Osteocyte (in vitro differentiated cells): Measurements from ENCODE around the gene SLC16A5. TPM values are rescaled to one million over a fixed set of nuclear protein-coding genes. Genes with fewer than 3 reads are reported as not detected.

Experiments used
- DNase-seq: peaks from one replicate; pipeline ENCODE4 v3.0.0; 2021; ENCODE audit warnings: mixed read lengths; ENCODE audit not compliant: unreplicated experiment; ENCODE audit errors: extremely low spot score
- H3K27ac Mint-ChIP-seq: one replicate; pipeline ENCODE4 v1.8.0; 2021; ENCODE audit warnings: mild to moderate bottlenecking, mixed read lengths; ENCODE audit not compliant: unreplicated experiment
- H3K27me3 Mint-ChIP-seq: one replicate; pipeline ENCODE4 v1.8.0; 2021; ENCODE audit warnings: mixed read lengths; ENCODE audit not compliant: unreplicated experiment
- H3K36me3 Mint-ChIP-seq: one replicate; pipeline ENCODE4 v1.8.0; 2021; ENCODE audit warnings: mixed read lengths; ENCODE audit not compliant: unreplicated experiment
- H3K4me1 Mint-ChIP-seq: one replicate; pipeline ENCODE4 v1.8.0; 2021; ENCODE audit warnings: mixed read lengths; ENCODE audit not compliant: unreplicated experiment
- H3K4me3 Mint-ChIP-seq: one replicate; pipeline ENCODE4 v1.8.0; 2021; ENCODE audit warnings: mild to moderate bottlenecking, moderate library complexity, mixed read lengths; ENCODE audit not compliant: unreplicated experiment
- H3K9me3 Mint-ChIP-seq: one replicate; pipeline ENCODE4 v1.8.0; 2021; ENCODE audit warnings: mixed read lengths; ENCODE audit not compliant: unreplicated experiment
- total RNA-seq: library from RNA; stranded (reverse); gene quantifications from 2 replicates; pipeline ENCODE4 v1.2.1, GENCODE V29; 2021
- TF ChIP-seq, protein P1 (sequence below): fragments of 200-600 bp; sonication (generic); IDR thresholded peaks from 2 replicates; pipeline ENCODE4 v1.5.0; 2021; ENCODE audit warnings: antibody characterized with exemption, mild to moderate bottlenecking, moderate library complexity

The SLC16A5 gene
- total RNA-seq, 1 donor from 2014 or later: 7.0 TPM

- peak overlapping the region; percentile 89 for H3K27ac Mint-ChIP-seq
- no peak for DNase-seq
- no peaks in the 10 kb centered on the region for H3K9me3 Mint-ChIP-seq
Observed at GRCh38 chr17:75078284-75079022, 9.3 kb upstream of the SLC16A5 start.

DNA sequence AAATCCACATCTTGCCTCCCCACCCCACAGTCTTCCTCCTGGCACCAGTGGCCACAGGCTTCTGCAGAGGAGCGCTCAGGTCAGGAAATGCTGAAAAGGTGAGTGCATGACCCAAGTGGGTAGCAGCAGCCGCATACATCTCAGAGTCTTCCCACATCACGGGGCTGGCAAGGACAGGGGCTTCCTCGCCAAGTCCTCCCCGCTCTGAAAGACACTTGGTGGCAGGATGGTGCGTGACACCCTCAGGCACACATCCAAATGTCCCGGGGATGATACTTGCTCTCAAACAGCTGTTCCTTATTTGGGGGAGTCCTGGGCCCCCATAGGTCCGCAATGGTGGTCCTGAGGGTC, 8.8 kb upstream of the SLC16A5 start:
- Mint-ChIP-seq H3K27me3 (no peaks in the 10 kb centered on the region), H3K4me1 (peaks cover 50% of the 10 kb centered on the region)
- no peak for DNase-seq

More at GRCh38 chr17:75078284-75079022, 9.3 kb upstream of the SLC16A5 start:
- no peaks in the 10 kb centered on the region for H3K36me3 Mint-ChIP-seq
- TF ChIP-seq, protein P1, sequence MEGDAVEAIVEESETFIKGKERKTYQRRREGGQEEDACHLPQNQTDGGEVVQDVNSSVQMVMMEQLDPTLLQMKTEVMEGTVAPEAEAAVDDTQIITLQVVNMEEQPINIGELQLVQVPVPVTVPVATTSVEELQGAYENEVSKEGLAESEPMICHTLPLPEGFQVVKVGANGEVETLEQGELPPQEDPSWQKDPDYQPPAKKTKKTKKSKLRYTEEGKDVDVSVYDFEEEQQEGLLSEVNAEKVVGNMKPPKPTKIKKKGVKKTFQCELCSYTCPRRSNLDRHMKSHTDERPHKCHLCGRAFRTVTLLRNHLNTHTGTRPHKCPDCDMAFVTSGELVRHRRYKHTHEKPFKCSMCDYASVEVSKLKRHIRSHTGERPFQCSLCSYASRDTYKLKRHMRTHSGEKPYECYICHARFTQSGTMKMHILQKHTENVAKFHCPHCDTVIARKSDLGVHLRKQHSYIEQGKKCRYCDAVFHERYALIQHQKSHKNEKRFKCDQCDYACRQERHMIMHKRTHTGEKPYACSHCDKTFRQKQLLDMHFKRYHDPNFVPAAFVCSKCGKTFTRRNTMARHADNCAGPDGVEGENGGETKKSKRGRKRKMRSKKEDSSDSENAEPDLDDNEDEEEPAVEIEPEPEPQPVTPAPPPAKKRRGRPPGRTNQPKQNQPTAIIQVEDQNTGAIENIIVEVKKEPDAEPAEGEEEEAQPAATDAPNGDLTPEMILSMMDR: no peak
- no peaks in the 10 kb centered on the region for H3K27me3 Mint-ChIP-seq
- H3K4me3 Mint-ChIP-seq: no peak overlapping the region
- peaks cover 45% of the 10 kb centered on the region for H3K4me1 Mint-ChIP-seq

GRCh38 chr17:75081611-75082540, 5.9 kb upstream of the SLC16A5 start:
- Mint-ChIP-seq H3K27ac (peak overlapping the region; percentile 43), H3K4me1 (peaks cover 74% of the 10 kb centered on the region), H3K4me3 (no peak overlapping the region), H3K9me3 (no peaks in the 10 kb centered on the region), H3K27me3 (no peaks in the 10 kb centered on the region), H3K36me3 (no peaks in the 10 kb centered on the region)
- TF ChIP-seq, protein P1: no peak
- DNase-seq: no peak

More for the DNA sequence above, 8.8 kb upstream of the SLC16A5 start:
- Mint-ChIP-seq H3K4me3 (peak overlapping the region; percentile 6), H3K36me3 (no peaks in the 10 kb centered on the region), H3K9me3 (no peaks in the 10 kb centered on the region), H3K27ac (peak overlapping the region; percentile 89)
- TF ChIP-seq, protein P1: no peak

DNA sequence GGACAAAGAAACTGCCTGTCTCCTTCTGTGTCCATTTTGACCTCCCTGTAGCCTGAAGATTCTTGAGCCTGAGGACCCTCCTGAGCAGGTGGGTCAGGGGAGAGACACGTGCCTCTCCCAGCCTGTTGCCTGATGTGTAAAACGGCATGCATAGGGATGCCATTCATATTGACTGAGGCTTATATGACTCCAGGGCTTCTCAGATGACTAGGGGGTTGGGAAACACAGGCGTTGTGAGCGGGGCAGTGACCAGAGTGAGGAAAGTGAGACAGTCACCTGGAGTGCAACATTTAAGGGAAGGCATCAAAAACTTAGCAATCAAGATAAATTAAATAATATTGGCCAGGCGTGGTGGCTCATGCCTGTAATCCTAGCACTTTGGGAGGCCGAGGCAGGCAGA, 5.1 kb upstream of the SLC16A5 start:
- Mint-ChIP-seq H3K36me3 (no peaks in the 10 kb centered on the region), H3K9me3 (no peaks in the 10 kb centered on the region), H3K27ac (peak overlapping the region; percentile 40), H3K27me3 (no peaks in the 10 kb centered on the region), H3K4me3 (no peak overlapping the region), H3K4me1 (peaks cover 80% of the 10 kb centered on the region)
- DNase-seq: no peak
- TF ChIP-seq, protein P1: no peak
